Esophagus (tissue), 2 donors: ENCODE data around the gene RFX5. TPM values are rescaled to one million over a fixed set of nuclear protein-coding genes. Genes with fewer than 3 reads are reported as not detected.

Experiments used
- H3K27ac ChIP-seq, 2 donors: one replicate each; pipeline ENCODE4 v1.5.1; 2013; ENCODE audit warnings: low read depth in 2 of 2, mild to moderate bottlenecking in 2 of 2, inconsistent platforms in 1 of 2, low read length in 1 of 2, moderate library complexity in 1 of 2
- H3K27me3 ChIP-seq, 2 donors: one replicate each; pipeline ENCODE4 v1.6.1; 2013; ENCODE audit warnings: low read length in 2 of 2, control low read depth in 1 of 2, mild to moderate bottlenecking in 1 of 2; ENCODE audit not compliant: insufficient read depth in 2 of 2, control insufficient read depth in 1 of 2
- H3K36me3 ChIP-seq, 2 donors: one replicate each; pipeline ENCODE4 v1.6.1; 2013; ENCODE audit warnings: low read length in 1 of 2; ENCODE audit not compliant: control insufficient read depth in 2 of 2, insufficient read depth in 2 of 2
- H3K4me1 ChIP-seq, 2 donors: one replicate each; pipeline ENCODE4 v1.6.1; 2013; ENCODE audit warnings: low read length in 1 of 2; ENCODE audit not compliant: control insufficient read depth in 2 of 2, insufficient read depth in 2 of 2
- H3K4me3 ChIP-seq, 2 donors: one replicate each; pipeline ENCODE4 v1.5.1; 2013; ENCODE audit warnings: low read length in 2 of 2, mild to moderate bottlenecking in 2 of 2, low read depth in 1 of 2, moderate library complexity in 1 of 2
- H3K9me3 ChIP-seq, 2 donors: one replicate each; pipeline ENCODE4 v1.6.1; 2013; ENCODE audit warnings: mild to moderate bottlenecking in 2 of 2, low read depth in 1 of 2, low read length in 1 of 2, moderate library complexity in 1 of 2; ENCODE audit not compliant: control insufficient read depth in 2 of 2, insufficient read depth in 1 of 2
- WGBS, 2 donors: extraction: QIAGEN DNeasy Blood & Tissue Kit; methylation state at CpG; one replicate each; pipeline ENCODE4 v1.1.7; 2013; 5-methylcytosine and 5-hydroxymethylcytosine counted together
- polyA plus RNA-seq, 2 donors: library from polyadenylated mRNA; stranded (reverse); fragments of 200-250 nt; gene quantifications; one replicate each; pipeline ENCODE4 v1.2.3, GENCODE V29; 2013
- donor health status: healthy with polysubstance abuse.
- donor health status: Bipolar disorder and iron deficiency.

Gene RFX5
- polyA plus RNA-seq, 2 donors: 12.0 to 12.9 TPM

DNA sequence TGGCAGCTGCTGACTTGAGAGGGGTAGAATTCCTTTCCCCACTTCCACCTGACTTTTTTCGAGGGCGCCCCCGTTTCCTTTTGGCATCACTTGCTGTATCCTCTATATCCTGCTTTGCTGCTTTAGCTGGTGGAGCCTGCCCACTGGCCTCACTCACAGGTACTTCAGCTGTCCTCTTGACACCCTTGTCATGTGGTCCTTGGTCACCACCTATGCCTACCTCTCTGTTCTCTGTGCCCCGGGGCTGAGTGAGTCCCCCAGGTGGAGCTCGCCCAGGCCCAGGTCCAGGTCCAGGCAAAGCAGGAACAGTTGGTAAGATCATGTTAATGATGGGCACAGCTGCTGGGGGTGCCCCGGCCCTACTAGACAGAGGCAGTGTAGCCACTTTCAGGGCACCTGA, 4.5 kb downstream of the RFX5 start:
- Histone ChIP-seq H3K27me3 (no peaks in the 10 kb centered on the region), H3K27ac (no peak overlapping the region), H3K9me3 (no peaks in the 10 kb centered on the region), H3K4me3 (no peak overlapping the region), H3K36me3 (peaks cover 2 to 25% of the 10 kb centered on the region in 2 donors), H3K4me1 (peaks cover 0 to 3% of the 10 kb centered on the region in 2 donors)
- WGBS, 2 donors: 86 to 90% methylated on average over 6 of the region's 6 CpGs

- Histone ChIP-seq H3K4me1 (peaks cover 0 to 3% of the 10 kb centered on the region in 2 donors), H3K4me3 (no peak overlapping the region), H3K36me3 (peaks cover 2 to 25% of the 10 kb centered on the region in 2 donors), H3K27me3 (no peaks in the 10 kb centered on the region), H3K9me3 (no peaks in the 10 kb centered on the region), H3K27ac (no peak overlapping the region)
- WGBS, 2 donors: 85 to 91% methylated on average over 2 of the region's 2 CpGs
Measured at GRCh38 chr1:151342021-151342420, 5.0 kb downstream of the RFX5 start.

DNA sequence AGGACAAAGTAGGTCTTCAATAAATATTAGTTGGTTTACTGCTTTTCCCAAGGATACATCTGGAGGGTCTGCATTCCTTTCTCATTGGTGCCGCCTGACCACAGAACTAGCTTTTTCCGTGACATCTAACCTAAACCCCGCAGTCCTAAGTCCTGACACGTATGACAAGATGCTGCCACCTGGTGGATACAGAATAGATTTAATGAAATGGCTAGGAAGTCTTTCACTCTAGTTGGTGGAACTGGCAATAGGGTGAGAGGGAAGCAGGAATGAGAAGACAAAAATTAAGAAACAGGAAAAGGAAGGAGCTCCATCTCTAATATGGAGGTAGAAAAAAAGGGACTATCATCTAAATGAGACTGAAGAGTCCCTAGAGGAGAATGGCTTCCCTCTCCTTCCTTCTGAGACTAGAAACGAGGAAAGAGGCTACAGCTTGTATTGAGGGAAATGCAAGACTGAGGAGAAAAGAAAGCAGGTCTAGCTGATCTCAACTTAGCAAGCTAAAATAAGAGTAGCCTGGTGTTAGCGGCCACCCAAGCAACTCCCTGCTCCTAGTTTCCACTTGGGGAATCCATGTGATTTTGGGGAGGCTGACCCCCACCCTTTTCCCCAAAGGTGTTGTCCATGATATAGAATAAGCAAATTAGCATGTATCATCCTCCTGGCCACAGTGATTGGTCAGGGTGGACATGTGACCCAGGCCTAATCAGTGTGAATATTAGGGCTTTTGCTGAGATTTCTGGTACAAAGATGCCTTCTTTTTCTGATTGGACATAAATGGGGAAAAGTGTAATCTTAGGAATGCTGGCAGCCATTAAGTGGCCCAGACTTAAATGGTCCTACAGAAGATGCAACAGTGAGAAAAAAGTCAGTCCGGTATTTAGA, 5.9 kb downstream of the RFX5 start:
- no peak overlapping the region for H3K4me3 ChIP-seq
- no peak overlapping the region for H3K27ac ChIP-seq
- H3K27me3 ChIP-seq: no peaks in the 10 kb centered on the region
- H3K4me1 ChIP-seq: peaks cover 0 to 3% of the 10 kb centered on the region in 2 donors
- H3K36me3 ChIP-seq: peaks cover 2 to 25% of the 10 kb centered on the region in 2 donors
- no peaks in the 10 kb centered on the region for H3K9me3 ChIP-seq
- 26 to 31% methylated on average over 7 of the region's 7 CpGs for WGBS, 2 donors

DNA sequence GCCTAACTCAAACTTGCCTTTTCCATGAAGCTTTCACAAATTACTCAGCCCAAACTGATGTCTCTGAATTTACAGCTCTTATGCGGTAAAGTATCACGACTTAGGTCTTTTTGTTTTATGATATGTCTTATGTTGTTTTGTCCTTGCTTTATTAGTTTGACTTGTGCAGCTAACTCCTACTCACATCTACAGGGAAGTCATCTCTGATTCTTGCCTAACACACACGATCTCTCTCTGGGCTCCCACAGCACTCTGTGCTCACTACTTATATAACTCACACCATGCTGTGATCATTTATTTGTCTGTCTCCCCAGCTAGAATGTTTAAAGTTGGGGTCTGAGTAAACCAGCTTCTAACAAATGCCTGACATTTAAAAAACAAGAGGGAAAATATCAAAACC, 10.5 kb downstream of the RFX5 start:
- H3K9me3 ChIP-seq: no peaks in the 10 kb centered on the region
- H3K27ac ChIP-seq: no peak overlapping the region
- no peaks in the 10 kb centered on the region for H3K36me3 ChIP-seq
- WGBS, 2 donors: 88 to 91% methylated on average over 3 of the region's 3 CpGs
- H3K4me1 ChIP-seq: no peaks in the 10 kb centered on the region
- H3K27me3 ChIP-seq: no peaks in the 10 kb centered on the region
- H3K4me3 ChIP-seq: no peak overlapping the region

GRCh38 chr1:151334822-151335221, 12.2 kb downstream of the RFX5 start:
- no peaks in the 10 kb centered on the region for H3K36me3 ChIP-seq
- WGBS, 2 donors: 86 to 88% methylated on average over 5 of the region's 5 CpGs

GRCh38 chr1:151327903-151328674, 19.0 kb downstream of the RFX5 start:
- peak overlapping the region; percentile 68 to 73 for H3K4me3 ChIP-seq
- peak overlapping the region; percentile 64 to 83 for H3K27ac ChIP-seq
- peaks cover 0 to 4% of the 10 kb centered on the region in 2 donors for H3K4me1 ChIP-seq
- WGBS, 2 donors: 13 to 20% methylated on average over 34 of the region's 34 CpGs
- H3K27me3 ChIP-seq: no peaks in the 10 kb centered on the region
- H3K36me3 ChIP-seq: peaks cover 0 to 3% of the 10 kb centered on the region in 2 donors
- no peaks in the 10 kb centered on the region for H3K9me3 ChIP-seq

More at GRCh38 chr1:151334822-151335221, 12.2 kb downstream of the RFX5 start:
- Histone ChIP-seq H3K27ac (no peak overlapping the region), H3K4me3 (no peak overlapping the region), H3K9me3 (no peaks in the 10 kb centered on the region), H3K4me1 (no peaks in the 10 kb centered on the region), H3K27me3 (no peaks in the 10 kb centered on the region)

DNA sequence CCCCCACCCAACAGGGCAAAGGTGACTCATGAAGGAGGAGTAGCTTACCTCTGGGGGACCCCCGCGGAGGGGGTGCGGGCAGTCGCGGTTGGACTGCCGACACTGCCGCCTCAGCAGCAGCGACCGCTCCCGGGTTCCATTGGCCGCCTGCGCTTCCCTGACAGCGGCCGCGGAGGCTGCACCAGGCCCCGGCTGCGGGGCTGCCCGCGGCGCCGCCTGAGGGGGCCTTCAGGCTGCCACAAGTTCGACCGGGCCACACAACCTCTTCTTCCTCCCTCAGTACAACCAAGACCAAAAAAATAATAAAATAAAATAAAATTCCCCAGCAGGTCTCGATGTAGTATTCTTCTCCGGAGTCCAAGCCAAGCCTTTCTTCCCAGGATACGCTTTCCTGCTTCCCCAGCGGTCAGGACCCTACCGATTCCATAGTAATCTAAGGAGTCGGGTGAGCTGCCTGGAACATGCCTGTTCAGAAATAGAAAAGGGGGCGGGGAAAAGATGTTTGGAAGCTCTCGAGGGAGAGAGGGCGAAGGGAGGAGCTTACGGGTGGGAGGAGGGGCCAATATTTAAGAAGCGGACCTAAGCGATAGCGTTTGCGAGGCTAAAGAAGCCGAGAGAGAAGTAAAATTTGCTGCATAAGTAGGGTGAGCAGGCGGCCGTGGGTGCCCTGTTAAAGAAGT, 19.7 kb downstream of the RFX5 start, which contains the start of gene PI4KB:
TSS of gene PI4KB (minus strand) at position 194 of the 680 bp plus-strand sequence. CDS start 10,935 bp downstream, outside the sequence.
- Histone ChIP-seq H3K4me1 (peaks cover 0 to 4% of the 10 kb centered on the region in 2 donors), H3K9me3 (no peaks in the 10 kb centered on the region), H3K36me3 (peaks cover 0 to 3% of the 10 kb centered on the region in 2 donors), H3K27me3 (no peaks in the 10 kb centered on the region), H3K27ac (peak within 1 kb of the TSS; percentile 83 to 85), H3K4me3 (peak within 1 kb of the TSS; percentile 68 to 73)
- 0% methylated on average over 33 to 40 of the region's 40 CpGs for WGBS, 2 donors

DNA sequence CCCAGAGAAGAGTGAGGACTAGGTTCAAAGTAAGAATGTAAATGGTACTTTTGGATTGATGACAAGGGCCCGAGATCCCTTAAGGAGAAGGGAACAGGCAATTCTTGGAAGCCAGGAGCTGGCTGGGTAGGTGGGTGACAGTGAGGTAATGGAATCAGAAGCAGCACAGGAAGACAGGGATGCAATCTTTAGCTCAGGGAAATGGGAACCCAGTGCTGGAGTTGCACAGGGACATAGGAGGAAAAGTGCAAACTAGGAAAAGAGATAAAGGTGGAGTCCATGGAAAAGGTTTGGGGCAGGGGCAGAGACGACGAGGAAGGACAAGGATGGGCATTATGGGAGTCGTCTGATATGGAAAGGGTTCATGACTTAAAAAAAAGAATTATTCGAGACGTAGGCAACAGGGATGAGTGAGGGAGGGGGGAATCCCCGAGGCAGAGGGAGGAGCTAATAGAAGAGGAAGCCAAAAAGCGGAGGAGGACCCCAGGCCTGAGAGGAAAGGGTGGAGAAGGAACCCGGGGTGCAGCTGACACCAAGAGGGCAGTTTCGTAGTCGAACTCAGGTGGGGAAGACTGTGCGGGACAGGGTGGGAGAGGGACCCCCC, 20.3 kb downstream of the RFX5 start:
- peaks cover 0 to 3% of the 10 kb centered on the region in 2 donors for H3K36me3 ChIP-seq
- H3K9me3 ChIP-seq: no peaks in the 10 kb centered on the region
- 1% methylated on average over 12 of the region's 12 CpGs for WGBS, 2 donors
- H3K27me3 ChIP-seq: no peaks in the 10 kb centered on the region
- peak overlapping the region; percentile 83 to 85 for H3K27ac ChIP-seq
- peak overlapping the region; percentile 68 to 73 for H3K4me3 ChIP-seq
- peaks cover 0 to 4% of the 10 kb centered on the region in 2 donors for H3K4me1 ChIP-seq
